ENCODE data around the gene GTF2A2.

- TF ChIP-seq CTCF (IDR thresholded peaks at IDR 0.05; ENCODE audit: poor library complexity, severe bottlenecking) (no peak), SMC3 (conservative IDR thresholded peaks at IDR 0.05; ENCODE audit: poor library complexity) (no peak), EZH2 (IDR thresholded peaks at IDR 0.05; ENCODE audit: borderline replicate concordance, insufficient read depth, low read length, poor library complexity, severe bottlenecking) (no peak), REST (IDR thresholded peaks at IDR 0.05; ENCODE audit: borderline replicate concordance) (no peak)
These were observed 23.6 kb upstream of the GTF2A2 start for GRCh38 chr15:59680870-59681269.

Data from neural cell (in vitro differentiated cells).